Loucy (cell line): Measurements from ENCODE around the gene DDX17.

Experiments used
- H2AFZ ChIP-seq: fragments of 200-600 bp; sonication (generic); 2 replicates; pipeline ENCODE4 v1.6.0; 2016; ENCODE audit warnings: antibody characterized with exemption, mild to moderate bottlenecking, low read length, moderate library complexity
- H3F3A ChIP-seq: fragments of 200-600 bp; 2 replicates; pipeline ENCODE4 v1.6.0; 2016; ENCODE audit warnings: antibody characterized with exemption, low read depth, mild to moderate bottlenecking
- H3K27me3 ChIP-seq: fragments of 200-600 bp; sonication (generic); 2 replicates; pipeline ENCODE4 v1.6.1; 2014; ENCODE audit warnings: low read length, mild to moderate bottlenecking; ENCODE audit not compliant: insufficient read depth, poor library complexity, severe bottlenecking
- H3K36me3 ChIP-seq: fragments of 200-600 bp; sonication (generic); 2 replicates; pipeline ENCODE4 v1.6.1; 2016; ENCODE audit warnings: low read length; ENCODE audit not compliant: insufficient read depth
- H3K4me1 ChIP-seq: fragments of 200-600 bp; sonication (generic); 2 replicates; pipeline ENCODE4 v1.5.1; 2014; ENCODE audit warnings: low read length, mild to moderate bottlenecking; ENCODE audit not compliant: insufficient read depth, poor library complexity, severe bottlenecking
- H3K4me2 ChIP-seq: fragments of 200-600 bp; sonication (generic); 2 replicates; pipeline ENCODE4 v1.6.0; 2014; ENCODE audit warnings: antibody characterized with exemption, low read length, low read depth, mild to moderate bottlenecking; ENCODE audit not compliant: poor library complexity, severe bottlenecking
- H3K4me3 ChIP-seq: fragments of 200-600 bp; sonication (generic); 2 replicates; pipeline ENCODE4 v1.5.1; 2014; ENCODE audit warnings: low read length, mild to moderate bottlenecking, mixed read lengths; ENCODE audit not compliant: poor library complexity, severe bottlenecking
- H3K79me2 ChIP-seq: fragments of 200-600 bp; sonication (generic); 2 replicates; pipeline ENCODE4 v1.6.1; 2014; ENCODE audit warnings: low read length; ENCODE audit not compliant: insufficient read depth
- H3K9ac ChIP-seq: fragments of 200-600 bp; sonication (generic); 2 replicates; pipeline ENCODE4 v1.6.0; 2014; ENCODE audit warnings: mild to moderate bottlenecking, low read depth, low read length, moderate library complexity; ENCODE audit not compliant: poor library complexity, severe bottlenecking
- H3K9me2 ChIP-seq: fragments of 200-600 bp; sonication (generic); replicated peaks from 2 replicates; pipeline ENCODE4 v1.6.1; 2016; ENCODE audit warnings: low read depth, low read length, mixed read lengths
- H3K9me3 ChIP-seq: fragments of 200-600 bp; sonication (generic); 2 replicates; pipeline ENCODE4 v1.6.1; 2014; ENCODE audit warnings: mild to moderate bottlenecking, antibody characterized with exemption, low read length, low read depth; ENCODE audit not compliant: insufficient read depth
- H4K20me1 ChIP-seq: fragments of 200-600 bp; sonication (generic); 2 replicates; pipeline ENCODE4 v1.6.0; 2014; ENCODE audit warnings: antibody characterized with exemption, low read length, mild to moderate bottlenecking; ENCODE audit not compliant: insufficient read depth, poor library complexity, severe bottlenecking
- CTCF ChIP-seq: fragments of 200-600 bp; sonication (generic); conservative IDR thresholded peaks from 2 replicates; pipeline ENCODE4 v1.5.1; 2014; ENCODE audit warnings: mild to moderate bottlenecking, antibody characterized with exemption, low read length
- EZH2phosphoT487 ChIP-seq: fragments of 200-600 bp; IDR thresholded peaks from 2 replicates; pipeline ENCODE4 v1.6.1; 2018; ENCODE audit warnings: antibody characterized with exemption, mild to moderate bottlenecking, moderate library complexity, borderline replicate concordance

Gene DDX17

GRCh38 chr22:38433871-38434270 lies 72.2 kb downstream of the DDX17 start:
- H3K79me2 ChIP-seq = no peaks in the 10 kb centered on the region

More at GRCh38 chr22:38433871-38434270, 72.2 kb downstream of the DDX17 start:
- H3K4me3 ChIP-seq = no peak overlapping the region
- H3F3A ChIP-seq = no peaks in the 10 kb centered on the region
- TF ChIP-seq CTCF (no peak), EZH2phosphoT487 (no peak)
- no peaks in the 10 kb centered on the region for H3K9me3 ChIP-seq
- no peak overlapping the region for H2AFZ ChIP-seq
- H3K9me2 ChIP-seq = no peaks in the 10 kb centered on the region
- no peaks in the 10 kb centered on the region for H3K36me3 ChIP-seq
- H3K9ac ChIP-seq = no peak overlapping the region
- H3K4me2 ChIP-seq = no peak overlapping the region
- no peaks in the 10 kb centered on the region for H4K20me1 ChIP-seq
- no peaks in the 10 kb centered on the region for H3K27me3 ChIP-seq
- no peaks in the 10 kb centered on the region for H3K4me1 ChIP-seq
